GM23338 (cell line): ENCODE measurements around the gene OR2W3. TPM values are rescaled to one million over a fixed set of nuclear protein-coding genes. Genes with fewer than 3 reads are reported as not detected.

Experiments
- ATAC-seq: fragments of 200-7000 bp; cut with Tn5 transposase; 3 replicates; pipeline ENCODE4 v1.9.1; 2020
- DNase-seq: peaks from one replicate; pipeline ENCODE4 v3.0.0-alpha.2; 2015; ENCODE audit warnings: low spot score
- H2AFZ ChIP-seq: fragments of 200-600 bp; sonication (generic); 2 replicates; pipeline ENCODE4 v1.8.0; 2016; ENCODE audit warnings: antibody characterized with exemption, mild to moderate bottlenecking, moderate library complexity
- H3F3A ChIP-seq: fragments of 200-600 bp; sonication (generic); replicated peaks from 2 replicates; pipeline ENCODE4 v1.8.0; 2017; ENCODE audit warnings: antibody characterized with exemption, mixed run types, low read depth
- H3K27ac ChIP-seq: fragments of 200-600 bp; sonication (generic); 2 replicates; pipeline ENCODE4 v1.6.1; 2016; ENCODE audit warnings: low read depth
- H3K27me3 ChIP-seq: fragments of 200-600 bp; sonication (generic); 2 replicates; pipeline ENCODE4 v1.8.0; 2016; ENCODE audit warnings: mild to moderate bottlenecking, mixed run types, moderate library complexity; ENCODE audit not compliant: insufficient read depth
- H3K36me3 ChIP-seq: fragments of 200-600 bp; sonication (generic); 2 replicates; pipeline ENCODE4 v1.8.0; 2016; ENCODE audit warnings: mild to moderate bottlenecking; ENCODE audit not compliant: insufficient read depth
- H3K4me1 ChIP-seq: fragments of 200-600 bp; sonication (generic); 2 replicates; pipeline ENCODE4 v1.8.0; 2016; ENCODE audit warnings: mild to moderate bottlenecking, moderate library complexity; ENCODE audit not compliant: insufficient read depth
- H3K4me2 ChIP-seq: fragments of 200-600 bp; sonication (generic); 2 replicates; pipeline ENCODE4 v1.7.1; 2017; ENCODE audit warnings: mixed run types
- H3K4me3 ChIP-seq: fragments of 200-600 bp; sonication (generic); 2 replicates; pipeline ENCODE4 v1.6.1; 2016; ENCODE audit warnings: mixed run types
- H3K79me2 ChIP-seq: fragments of 200-600 bp; sonication (generic); replicated peaks from 2 replicates; pipeline ENCODE4 v1.8.0; 2017; ENCODE audit warnings: mild to moderate bottlenecking; ENCODE audit not compliant: insufficient read depth
- H3K9me2 ChIP-seq: fragments of 200-600 bp; sonication (generic); 2 replicates; pipeline ENCODE4 v1.8.0; 2017; ENCODE audit not compliant: insufficient read depth
- H4K20me1 ChIP-seq: fragments of 200-600 bp; sonication (generic); replicated peaks from 2 replicates; pipeline ENCODE4 v1.8.0; 2017; ENCODE audit warnings: mild to moderate bottlenecking; ENCODE audit not compliant: insufficient read depth
- H3K27ac Mint-ChIP-seq: 2 replicates; pipeline ENCODE4 v1.8.0; 2020; ENCODE audit warnings: inconsistent platforms, mild to moderate bottlenecking, moderate library complexity, mixed read lengths
- H3K27me3 Mint-ChIP-seq: 3 replicates; pipeline ENCODE4 v1.8.0; 2022; ENCODE audit warnings: low read depth, mild to moderate bottlenecking, moderate library complexity, mixed read lengths, inconsistent platforms; ENCODE audit not compliant: insufficient read depth, poor library complexity
- H3K36me3 Mint-ChIP-seq: 3 replicates; pipeline ENCODE4 v1.8.0; 2021; ENCODE audit warnings: low read depth, mild to moderate bottlenecking, inconsistent platforms, moderate library complexity, mixed read lengths
- H3K4me1 Mint-ChIP-seq: 3 replicates; pipeline ENCODE4 v1.8.0; 2020; ENCODE audit warnings: mild to moderate bottlenecking, inconsistent platforms, mixed read lengths
- H3K4me3 Mint-ChIP-seq: 3 replicates; pipeline ENCODE4 v1.8.0; 2021; ENCODE audit warnings: moderate library complexity, mild to moderate bottlenecking, inconsistent platforms, mixed read lengths
- H3K9me3 Mint-ChIP-seq: 3 replicates; pipeline ENCODE4 v1.8.0; 2020; ENCODE audit warnings: moderate library complexity, mild to moderate bottlenecking, inconsistent platforms, mixed read lengths
- CREB1 ChIP-seq: fragments of 250-450 bp; sonication (Bioruptor Pico); IDR thresholded peaks from 2 replicates; pipeline ENCODE4 v1.5.0; 2020; ENCODE audit warnings: low read depth, mild to moderate bottlenecking, moderate library complexity
- NANOG ChIP-seq: IDR thresholded peaks from 2 replicates; pipeline ENCODE4 v1.6.1; 2016; ENCODE audit warnings: antibody characterized with exemption, borderline replicate concordance
- POLR2AphosphoS5 ChIP-seq: IDR thresholded peaks from 2 replicates; pipeline ENCODE4 v1.6.1; 2016; ENCODE audit warnings: antibody characterized with exemption, low read depth
- ZNF331 ChIP-seq: fragments of 250-450 bp; sonication (Bioruptor Pico); IDR thresholded peaks from 2 replicates; pipeline ENCODE4 v1.5.0; 2020; ENCODE audit warnings: low read depth, mild to moderate bottlenecking, moderate library complexity
- polyA plus RNA-seq: library from polyadenylated mRNA; unstranded; fragments of >200 nt; fragmentation: Nextera tagmentation; extraction: Ambion mirVana; gene quantifications from 2 replicates; pipeline ENCODE4 v1.2.1, GENCODE V29; 2016
- total RNA-seq: library from RNA; depleted of rRNA; stranded (reverse); fragments of >200 nt; shearing (Covaris generic); gene quantifications from 2 replicates; pipeline ENCODE4 v1.2.3, GENCODE V29; 2014
- TF ChIP-seq, protein P1 (sequence below): fragments of 250-450 bp; sonication (Bioruptor Pico); IDR thresholded peaks from 2 replicates; pipeline ENCODE4 v1.5.0; 2020; ENCODE audit warnings: mild to moderate bottlenecking, moderate library complexity
- TF ChIP-seq, protein P2 (sequence below): IDR thresholded peaks from 2 replicates; pipeline ENCODE4 v1.6.1; 2016; ENCODE audit warnings: antibody characterized with exemption

Gene OR2W3
- total and polyA plus RNA-seq, 2 experiments from 2014 or later, result 0.45 TPM; not detected in 1

DNA sequence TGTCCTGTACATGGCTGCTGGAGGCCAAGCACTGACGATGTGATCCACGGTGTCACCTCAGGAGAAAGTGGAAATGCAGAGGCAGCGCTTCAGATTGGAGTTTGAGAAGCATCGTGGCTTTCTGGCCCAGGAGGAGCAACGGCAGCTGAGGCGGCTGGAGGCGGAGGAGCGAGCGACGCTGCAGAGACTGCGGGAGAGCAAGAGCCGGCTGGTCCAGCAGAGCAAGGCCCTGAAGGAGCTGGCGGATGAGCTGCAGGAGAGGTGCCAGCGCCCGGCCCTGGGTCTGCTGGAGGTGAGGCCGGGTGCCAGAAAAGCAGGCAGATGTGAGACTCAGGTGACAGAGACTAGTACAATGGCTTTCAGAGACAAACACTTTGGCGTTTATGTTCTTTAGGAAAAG, 30.7 kb upstream of the OR2W3 start:
- H3K9me3 Mint-ChIP-seq, result peaks cover 70% of the 10 kb centered on the region
- H3K36me3 Mint-ChIP-seq, result peaks cover 19% of the 10 kb centered on the region
- no peak overlapping the region for H3K27ac Mint-ChIP-seq
- Histone ChIP-seq H4K20me1 (no peaks in the 10 kb centered on the region), H3F3A (no peaks in the 10 kb centered on the region), H2AFZ (no peak overlapping the region), H3K27ac (no peak overlapping the region), H3K27me3 (no peaks in the 10 kb centered on the region), H3K9me2 (no peaks in the 10 kb centered on the region), H3K79me2 (no peaks in the 10 kb centered on the region), H3K4me2 (no peak overlapping the region), H3K4me3 (no peak overlapping the region), H3K4me1 (no peaks in the 10 kb centered on the region), H3K36me3 (0 out of 2 replicates have a peak, but pooled peaks cover 2% of the 10 kb centered on the region)
- no peaks in the 10 kb centered on the region for H3K4me1 Mint-ChIP-seq
- TF ChIP-seq, protein P1, sequence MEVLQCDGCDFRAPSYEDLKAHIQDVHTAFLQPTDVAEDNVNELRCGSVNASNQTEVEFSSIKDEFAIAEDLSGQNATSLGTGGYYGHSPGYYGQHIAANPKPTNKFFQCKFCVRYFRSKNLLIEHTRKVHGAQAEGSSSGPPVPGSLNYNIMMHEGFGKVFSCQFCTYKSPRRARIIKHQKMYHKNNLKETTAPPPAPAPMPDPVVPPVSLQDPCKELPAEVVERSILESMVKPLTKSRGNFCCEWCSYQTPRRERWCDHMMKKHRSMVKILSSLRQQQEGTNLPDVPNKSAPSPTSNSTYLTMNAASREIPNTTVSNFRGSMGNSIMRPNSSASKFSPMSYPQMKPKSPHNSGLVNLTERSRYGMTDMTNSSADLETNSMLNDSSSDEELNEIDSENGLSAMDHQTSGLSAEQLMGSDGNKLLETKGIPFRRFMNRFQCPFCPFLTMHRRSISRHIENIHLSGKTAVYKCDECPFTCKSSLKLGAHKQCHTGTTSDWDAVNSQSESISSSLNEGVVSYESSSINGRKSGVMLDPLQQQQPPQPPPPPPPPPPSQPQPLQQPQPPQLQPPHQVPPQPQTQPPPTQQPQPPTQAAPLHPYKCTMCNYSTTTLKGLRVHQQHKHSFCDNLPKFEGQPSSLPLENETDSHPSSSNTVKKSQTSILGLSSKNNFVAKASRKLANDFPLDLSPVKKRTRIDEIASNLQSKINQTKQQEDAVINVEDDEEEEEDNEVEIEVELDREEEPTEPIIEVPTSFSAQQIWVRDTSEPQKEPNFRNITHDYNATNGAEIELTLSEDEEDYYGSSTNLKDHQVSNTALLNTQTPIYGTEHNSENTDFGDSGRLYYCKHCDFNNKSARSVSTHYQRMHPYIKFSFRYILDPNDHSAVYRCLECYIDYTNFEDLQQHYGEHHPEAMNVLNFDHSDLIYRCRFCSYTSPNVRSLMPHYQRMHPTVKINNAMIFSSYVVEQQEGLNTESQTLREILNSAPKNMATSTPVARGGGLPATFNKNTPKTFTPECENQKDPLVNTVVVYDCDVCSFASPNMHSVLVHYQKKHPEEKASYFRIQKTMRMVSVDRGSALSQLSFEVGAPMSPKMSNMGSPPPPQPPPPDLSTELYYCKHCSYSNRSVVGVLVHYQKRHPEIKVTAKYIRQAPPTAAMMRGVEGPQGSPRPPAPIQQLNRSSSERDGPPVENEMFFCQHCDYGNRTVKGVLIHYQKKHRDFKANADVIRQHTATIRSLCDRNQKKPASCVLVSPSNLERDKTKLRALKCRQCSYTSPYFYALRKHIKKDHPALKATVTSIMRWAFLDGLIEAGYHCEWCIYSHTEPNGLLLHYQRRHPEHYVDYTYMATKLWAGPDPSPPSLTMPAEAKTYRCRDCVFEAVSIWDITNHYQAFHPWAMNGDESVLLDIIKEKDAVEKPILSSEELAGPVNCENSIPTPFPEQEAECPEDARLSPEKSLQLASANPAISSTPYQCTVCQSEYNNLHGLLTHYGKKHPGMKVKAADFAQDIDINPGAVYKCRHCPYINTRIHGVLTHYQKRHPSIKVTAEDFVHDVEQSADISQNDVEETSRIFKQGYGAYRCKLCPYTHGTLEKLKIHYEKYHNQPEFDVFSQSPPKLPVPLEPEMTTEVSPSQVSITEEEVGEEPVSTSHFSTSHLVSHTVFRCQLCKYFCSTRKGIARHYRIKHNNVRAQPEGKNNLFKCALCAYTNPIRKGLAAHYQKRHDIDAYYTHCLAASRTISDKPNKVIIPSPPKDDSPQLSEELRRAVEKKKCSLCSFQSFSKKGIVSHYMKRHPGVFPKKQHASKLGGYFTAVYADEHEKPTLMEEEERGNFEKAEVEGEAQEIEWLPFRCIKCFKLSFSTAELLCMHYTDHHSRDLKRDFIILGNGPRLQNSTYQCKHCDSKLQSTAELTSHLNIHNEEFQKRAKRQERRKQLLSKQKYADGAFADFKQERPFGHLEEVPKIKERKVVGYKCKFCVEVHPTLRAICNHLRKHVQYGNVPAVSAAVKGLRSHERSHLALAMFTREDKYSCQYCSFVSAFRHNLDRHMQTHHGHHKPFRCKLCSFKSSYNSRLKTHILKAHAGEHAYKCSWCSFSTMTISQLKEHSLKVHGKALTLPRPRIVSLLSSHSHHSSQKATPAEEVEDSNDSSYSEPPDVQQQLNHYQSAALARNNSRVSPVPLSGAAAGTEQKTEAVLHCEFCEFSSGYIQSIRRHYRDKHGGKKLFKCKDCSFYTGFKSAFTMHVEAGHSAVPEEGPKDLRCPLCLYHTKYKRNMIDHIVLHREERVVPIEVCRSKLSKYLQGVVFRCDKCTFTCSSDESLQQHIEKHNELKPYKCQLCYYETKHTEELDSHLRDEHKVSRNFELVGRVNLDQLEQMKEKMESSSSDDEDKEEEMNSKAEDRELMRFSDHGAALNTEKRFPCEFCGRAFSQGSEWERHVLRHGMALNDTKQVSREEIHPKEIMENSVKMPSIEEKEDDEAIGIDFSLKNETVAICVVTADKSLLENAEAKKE, result no peak
- no peak for TF ChIP-seq POLR2AphosphoS5
- no peak for TF ChIP-seq NANOG
- no peak for TF ChIP-seq CREB1 (CRISPR knock-in tag)
- TF ChIP-seq, protein P2, sequence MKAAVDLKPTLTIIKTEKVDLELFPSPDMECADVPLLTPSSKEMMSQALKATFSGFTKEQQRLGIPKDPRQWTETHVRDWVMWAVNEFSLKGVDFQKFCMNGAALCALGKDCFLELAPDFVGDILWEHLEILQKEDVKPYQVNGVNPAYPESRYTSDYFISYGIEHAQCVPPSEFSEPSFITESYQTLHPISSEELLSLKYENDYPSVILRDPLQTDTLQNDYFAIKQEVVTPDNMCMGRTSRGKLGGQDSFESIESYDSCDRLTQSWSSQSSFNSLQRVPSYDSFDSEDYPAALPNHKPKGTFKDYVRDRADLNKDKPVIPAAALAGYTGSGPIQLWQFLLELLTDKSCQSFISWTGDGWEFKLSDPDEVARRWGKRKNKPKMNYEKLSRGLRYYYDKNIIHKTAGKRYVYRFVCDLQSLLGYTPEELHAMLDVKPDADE, result no peak
- no peak for TF ChIP-seq ZNF331
- no peak overlapping the region for H3K4me3 Mint-ChIP-seq
- ATAC-seq (no peak), DNase-seq (no peak)
- H3K27me3 Mint-ChIP-seq, result no peaks in the 10 kb centered on the region

DNA sequence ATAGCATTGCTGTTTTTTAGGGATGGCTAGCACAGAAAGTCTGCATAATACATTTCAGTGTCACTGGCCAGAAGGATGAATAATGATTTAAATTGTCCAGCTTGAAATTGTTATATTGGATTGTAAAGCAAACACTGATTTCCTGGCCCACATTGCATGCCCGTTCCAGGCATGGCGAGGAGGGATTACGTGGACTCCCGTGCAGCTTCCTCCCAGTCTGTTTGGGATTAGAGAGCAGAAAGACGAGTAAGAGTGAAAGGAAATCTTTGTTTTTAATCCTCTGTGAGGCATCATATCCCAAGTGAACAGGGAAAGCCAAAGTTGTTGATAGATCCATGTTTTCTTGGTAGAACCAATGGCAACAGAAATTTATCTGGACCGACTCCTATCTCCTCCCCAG, 30.0 kb upstream of the OR2W3 start:
- Mint-ChIP-seq H3K4me1 (no peaks in the 10 kb centered on the region), H3K4me3 (no peak overlapping the region), H3K27ac (no peak overlapping the region), H3K9me3 (peaks cover 69% of the 10 kb centered on the region), H3K36me3 (peaks cover 23% of the 10 kb centered on the region), H3K27me3 (no peaks in the 10 kb centered on the region)
- no peaks in the 10 kb centered on the region for H3K79me2 ChIP-seq
- H3K36me3 ChIP-seq, result 0 out of 2 replicates have a peak, but pooled peaks cover 2% of the 10 kb centered on the region
- H3K27ac ChIP-seq, result no peak overlapping the region
- H2AFZ ChIP-seq, result no peak overlapping the region
- TF ChIP-seq, protein P2, result no peak
- TF ChIP-seq CREB1 (CRISPR knock-in tag), result no peak
- DNase-seq, result no peak
- H3K9me2 ChIP-seq, result no peaks in the 10 kb centered on the region
- no peaks in the 10 kb centered on the region for H3K4me1 ChIP-seq
- H3F3A ChIP-seq, result no peaks in the 10 kb centered on the region
- H3K4me3 ChIP-seq, result no peak overlapping the region
- no peak for ATAC-seq
- H3K4me2 ChIP-seq, result no peak overlapping the region
- H4K20me1 ChIP-seq, result no peaks in the 10 kb centered on the region
- no peaks in the 10 kb centered on the region for H3K27me3 ChIP-seq
